Ovary (tissue), 3 donors: Measurements from ENCODE around the gene APPL2.

ENCODE experiments used
- CTCF ChIP-seq, 3 donors: fragments of 450-650 bp in 2 of 3; fragments of 200-600 bp in 1 of 3; IDR thresholded peaks; one replicate each; pipeline versions ENCODE4 v1.5.1 to v1.8.0; 2016 to 2022; ENCODE audit warnings: antibody characterized with exemption in 3 of 3, mild to moderate bottlenecking in 1 of 3
- EP300 ChIP-seq: sonication (generic); formaldehyde crosslinking; IDR thresholded peaks from one replicate; pipeline ENCODE4 v1.6.1; 2017; ENCODE audit warnings: antibody characterized with exemption
- POLR2A ChIP-seq: fragments of 450-650 bp; IDR thresholded peaks from one replicate; pipeline ENCODE4 v1.6.1; 2017; ENCODE audit warnings: antibody characterized with exemption, mild to moderate bottlenecking, moderate library complexity
- donor health status: DM: no; HTN: no; CAD: no.

GRCh38 chr12:105171691-105172436 lies 64.1 kb downstream of the APPL2 start:
- no peak for TF ChIP-seq CTCF (IDR thresholded peaks at IDR 0.05)
- no peak for TF ChIP-seq EP300
- no peak for TF ChIP-seq POLR2A
